CD4-positive, alpha-beta T cell treated with Interleukin-6 for 4 hours (primary cell): Measurements from ENCODE around the gene PRDM15.

ENCODE experiments used
- DNase-seq: peaks from one replicate; pipeline ENCODE4 v3.0.0-alpha.2; 2020; ENCODE audit warnings: mixed read lengths

The PRDM15 gene

GRCh38 chr21:41837756-41838297, 41.3 kb downstream of the PRDM15 start:
- DNase-seq: no peak

DNA sequence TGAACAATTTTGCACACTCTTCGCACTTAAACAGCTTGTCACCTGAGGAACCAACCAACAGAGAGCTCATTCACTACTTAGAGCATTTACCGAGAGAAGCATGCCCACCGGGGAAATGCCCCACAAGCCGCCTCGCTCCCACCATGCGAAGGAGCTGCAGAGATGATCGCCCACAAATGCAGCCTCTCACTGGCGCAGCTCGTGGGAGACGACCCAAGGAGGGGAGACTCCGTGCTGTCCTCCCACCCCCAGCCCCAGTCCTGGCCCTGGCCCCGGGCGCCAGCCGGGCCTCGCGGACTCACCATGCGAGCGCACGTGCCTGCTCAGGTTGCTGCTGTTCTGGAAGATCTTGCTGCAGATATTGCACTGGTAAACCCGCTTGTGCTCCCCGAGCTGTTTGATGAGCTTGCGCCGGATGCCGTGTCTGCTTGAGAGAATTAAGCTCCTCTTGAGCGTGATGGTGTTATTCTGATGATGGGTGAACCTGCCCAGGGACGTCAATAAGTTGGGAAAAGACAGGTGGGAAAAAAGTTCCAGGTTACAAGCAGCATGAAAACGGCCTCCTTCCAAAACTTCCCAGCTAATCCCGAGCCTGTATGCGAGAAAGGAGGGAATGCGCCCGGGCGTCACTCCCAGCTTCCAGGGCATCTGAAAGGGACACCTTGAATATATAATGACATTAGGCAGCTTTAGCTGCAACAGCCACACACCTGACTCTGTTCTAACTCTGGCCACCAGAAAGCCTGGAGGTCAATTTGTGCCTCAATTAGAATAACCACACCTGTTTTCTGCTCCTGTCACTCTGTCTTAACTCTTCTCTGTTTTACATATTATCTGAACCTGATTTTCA, 42.8 kb downstream of the PRDM15 start:
- no peak for DNase-seq

- DNase-seq: no peak
Observed at GRCh38 chr21:41835711-41836154, 43.4 kb downstream of the PRDM15 start.

DNA sequence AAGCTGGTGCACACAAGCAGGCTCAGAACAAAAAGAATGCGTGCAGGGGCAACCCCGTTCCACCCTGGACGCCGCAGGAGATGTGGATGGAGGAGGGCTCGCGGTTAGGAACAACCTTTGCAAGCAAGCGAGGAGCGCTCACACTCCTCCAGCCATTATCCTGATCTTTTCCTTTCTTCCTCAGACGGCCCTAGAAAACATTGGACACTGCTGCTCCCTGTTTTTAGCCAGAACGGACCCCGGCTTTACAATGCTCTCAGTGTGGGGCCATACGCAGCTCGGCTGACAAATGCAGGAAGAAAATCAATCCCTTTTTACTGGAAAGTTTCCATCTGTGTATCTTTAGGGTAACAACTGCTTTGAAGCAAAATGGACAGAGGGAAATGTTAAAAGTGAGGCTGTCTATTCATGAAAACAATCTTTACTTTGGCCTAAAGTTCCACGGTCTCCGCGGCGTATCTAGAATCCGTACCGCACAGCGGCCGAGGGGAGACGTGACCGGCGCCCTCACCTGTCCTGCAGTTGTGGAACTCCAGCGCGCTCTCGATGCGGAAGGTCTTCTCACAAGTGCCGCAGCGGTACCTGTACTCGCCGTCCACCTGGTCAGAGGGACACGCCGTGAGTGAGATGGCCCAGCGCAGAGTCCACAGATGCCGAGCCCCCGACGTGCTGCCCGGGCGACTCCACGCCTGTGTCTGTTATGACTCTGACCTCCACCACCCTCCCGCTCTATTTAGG, 44.0 kb downstream of the PRDM15 start:
- DNase-seq: no peak

DNA sequence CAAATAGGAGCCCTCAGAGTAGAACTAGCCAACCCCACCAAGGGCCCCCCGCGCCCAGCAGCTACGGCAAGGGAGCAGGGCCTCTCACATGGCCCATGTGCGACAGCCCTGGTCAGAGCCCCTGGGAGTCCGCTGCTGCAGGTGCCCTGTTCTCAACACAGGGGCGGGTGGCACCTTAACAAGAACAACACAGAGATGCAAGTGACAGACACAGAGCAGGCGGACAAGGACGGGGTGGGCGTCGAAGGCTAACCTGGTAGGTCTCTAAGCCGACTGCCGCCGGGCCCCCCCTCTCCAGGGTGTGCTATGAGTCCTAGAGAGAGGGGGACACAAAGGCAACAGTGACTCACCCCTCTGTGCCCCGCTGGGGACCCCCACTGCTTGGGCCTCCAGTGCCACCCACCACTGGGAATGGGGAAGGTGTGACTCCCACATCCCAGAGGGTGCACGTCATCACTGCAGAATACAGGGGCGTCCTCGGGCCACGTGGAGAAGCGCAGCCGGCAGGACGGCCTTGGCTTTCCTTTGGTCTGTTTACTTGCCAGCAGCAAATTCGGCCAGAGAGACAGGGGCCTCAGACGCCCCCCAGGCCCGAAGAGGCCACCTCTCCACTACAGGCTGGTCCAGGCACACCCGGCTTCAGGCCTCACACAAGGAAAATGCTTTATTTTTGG, 44.8 kb downstream of the PRDM15 start:
- no peak for DNase-seq

DNA sequence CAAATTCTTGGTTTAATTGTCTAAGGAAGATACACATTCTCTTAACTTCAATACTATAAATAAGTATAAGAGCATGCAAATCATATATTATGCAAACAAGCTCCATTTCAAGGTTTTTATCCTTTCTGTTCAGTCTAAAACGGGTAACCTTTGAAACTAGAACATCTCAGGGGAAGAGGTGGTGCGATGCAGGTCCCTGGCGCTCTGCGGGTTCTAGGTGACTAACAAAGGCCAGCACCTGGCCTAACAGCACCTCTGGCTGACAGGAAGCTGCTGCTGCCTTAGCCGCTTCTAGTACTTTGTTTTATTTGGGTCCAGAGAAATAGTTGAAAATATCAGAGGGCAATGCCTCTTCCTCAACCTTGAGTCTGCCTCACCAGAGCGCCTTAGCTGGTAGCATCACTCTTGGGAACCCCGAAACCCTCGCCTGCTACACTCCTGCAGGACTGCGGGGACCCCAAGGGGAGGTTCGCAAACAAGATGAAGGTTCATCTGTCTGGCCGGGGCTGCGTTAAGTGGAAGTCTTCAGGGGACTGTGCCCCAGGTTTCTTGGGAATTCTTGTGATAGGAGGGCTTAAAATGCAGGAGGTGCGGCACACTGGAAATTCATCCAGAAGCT, 45.5 kb downstream of the PRDM15 start:
- no peak for DNase-seq

- DNase-seq: no peak
Observed at GRCh38 chr21:41832596-41833496, 46.3 kb downstream of the PRDM15 start.

- DNase-seq: no peak
Observed at GRCh38 chr21:41831866-41832595, 47.1 kb downstream of the PRDM15 start.

- no peak for DNase-seq
Observed at GRCh38 chr21:41831453-41831831, 47.7 kb downstream of the PRDM15 start.

GRCh38 chr21:41830764-41831452, 48.2 kb downstream of the PRDM15 start:
- no peak for DNase-seq

GRCh38 chr21:41830145-41830707, 48.9 kb downstream of the PRDM15 start:
- DNase-seq: no peak

DNA sequence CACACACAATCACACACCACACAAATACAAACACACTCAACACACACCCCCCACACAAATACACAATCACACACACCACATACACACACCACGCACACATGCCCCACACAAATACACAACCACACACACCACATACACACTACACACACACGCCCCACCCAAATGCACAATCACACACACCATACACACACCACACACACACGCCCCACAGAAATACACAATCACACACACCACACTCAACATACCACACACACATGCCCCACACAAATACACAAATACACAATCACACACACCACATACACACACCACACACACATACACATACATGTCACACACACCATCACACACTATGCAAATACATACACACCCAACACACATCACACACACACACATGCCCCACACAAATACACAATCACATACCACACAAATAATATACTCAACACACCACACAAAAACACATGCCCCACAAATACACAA, 50.2 kb downstream of the PRDM15 start:
- no peak for DNase-seq

DNA sequence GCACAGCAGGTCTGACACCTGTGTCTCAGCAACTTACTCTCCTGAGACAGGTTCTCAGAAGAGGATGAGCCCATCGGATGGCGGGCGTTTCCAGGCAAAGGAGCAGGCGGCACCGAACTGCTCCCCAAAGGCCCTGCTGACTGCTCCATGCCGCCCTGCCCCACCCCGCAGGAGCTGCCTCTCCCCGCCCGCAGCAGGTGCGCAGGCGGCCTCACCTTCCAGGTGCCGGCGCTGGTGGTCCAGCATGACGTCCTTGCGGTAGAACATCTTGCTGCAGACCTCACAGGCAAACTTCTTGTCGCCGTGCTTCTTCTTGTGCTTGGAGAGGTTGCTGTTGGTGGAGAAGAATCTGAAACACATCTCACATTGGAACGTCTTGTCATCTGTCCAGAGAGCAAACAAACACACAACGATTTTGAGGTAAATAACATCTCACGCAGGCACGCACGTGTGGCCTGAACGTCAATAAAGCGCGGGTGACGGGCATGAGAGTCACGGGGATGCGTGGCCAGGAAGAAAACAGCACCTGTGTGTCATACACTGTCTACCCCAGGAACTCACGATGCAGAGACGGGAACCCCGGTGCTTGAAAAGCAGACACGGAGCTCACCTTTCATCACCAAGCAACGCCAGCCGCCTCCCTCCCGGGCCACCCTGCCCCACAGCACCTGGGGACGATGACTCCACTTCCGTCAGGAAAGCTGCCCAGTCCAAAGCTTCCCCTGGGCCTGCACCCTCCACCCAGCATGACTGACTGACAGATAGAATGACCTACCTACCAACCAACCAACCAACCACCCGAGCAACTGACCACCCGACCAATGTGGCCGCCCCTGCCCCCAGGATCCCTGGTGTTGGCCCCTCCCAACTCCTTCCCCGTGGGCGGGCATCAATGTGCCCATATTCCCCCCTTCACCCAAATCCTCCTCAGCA, 50.9 kb downstream of the PRDM15 start:
- no peak for DNase-seq

- DNase-seq: no peak
Observed at GRCh38 chr21:41825881-41826280, 53.3 kb downstream of the PRDM15 start.

DNA sequence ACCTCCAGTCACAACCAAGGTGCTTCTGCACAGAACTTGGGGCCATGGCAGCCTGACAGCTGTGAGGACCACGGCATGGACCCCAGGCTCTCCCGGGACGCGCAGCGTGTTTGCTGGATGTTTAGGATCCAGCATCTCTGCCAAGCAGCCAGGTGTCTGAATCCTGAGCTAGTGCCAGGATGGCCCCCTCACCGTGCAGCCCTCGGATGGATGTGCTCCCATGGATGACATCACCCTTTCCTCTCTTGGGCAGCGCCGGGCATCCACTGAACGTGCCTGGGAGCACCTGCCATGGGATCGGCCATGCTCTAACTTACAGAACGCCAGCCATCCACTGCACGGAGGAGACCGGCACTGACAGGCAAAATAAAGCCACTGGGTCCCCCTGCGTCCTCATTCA, 53.9 kb downstream of the PRDM15 start:
- DNase-seq: no peak

- no peak for DNase-seq
Observed at GRCh38 chr21:41824466-41825207, 54.5 kb downstream of the PRDM15 start.

- no peak for DNase-seq
Observed at GRCh38 chr21:41823906-41824305, 55.2 kb downstream of the PRDM15 start.

DNA sequence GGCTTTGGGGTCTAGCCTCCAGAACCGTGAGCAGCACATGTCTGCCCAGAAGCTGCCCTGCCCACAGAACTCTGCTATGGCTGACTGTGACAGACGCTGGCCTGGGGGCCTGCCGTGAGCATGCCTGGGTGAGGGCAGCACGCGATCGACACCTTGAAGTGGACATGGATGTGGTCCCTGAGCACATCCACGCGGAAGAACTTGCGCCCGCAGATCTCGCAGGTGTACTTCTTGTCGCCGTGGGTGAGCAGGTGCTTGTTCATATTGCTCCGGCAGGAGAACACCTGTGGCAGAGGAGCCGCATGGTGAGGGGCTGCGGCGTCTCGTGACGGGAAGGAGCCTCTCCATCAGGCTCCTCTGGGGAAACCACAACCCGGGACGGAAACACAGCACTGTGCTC, 56.0 kb downstream of the PRDM15 start:
- no peak for DNase-seq
